Panc1 (cell line): ENCODE data around the gene ABI3BP. TPM values are rescaled to one million over a fixed set of nuclear protein-coding genes. Genes with fewer than 3 reads are reported as not detected.

ENCODE experiments used
- ATAC-seq: fragments of 200-7000 bp; cut with Tn5 transposase; 2 replicates; pipeline ENCODE4 v1.9.1; 2020; ENCODE audit warnings: mild to moderate bottlenecking, moderate library complexity
- BruUV-seq: library from RNA; stranded (reverse); fragments of 400-500 nt; replicated peaks from 2 replicates; lab custom pipeline; 2021; lab: Mats Ljungman, UMichigan
- CTCF ChIA-PET: fragments of 300-600 bp; sonication (Branson Sonifier 250); formaldehyde crosslinking; loops from one replicate; lab custom pipeline; 2022; ENCODE audit warnings: antibody characterized with exemption; lab: Charles Lee
- POLR2A ChIA-PET: fragments of 300-600 bp; sonication (Branson Sonifier 250); formaldehyde crosslinking; loops from one replicate; lab custom pipeline; 2022; ENCODE audit warnings: antibody characterized with exemption; lab: Charles Lee
- DNase-seq: peaks from one replicate; pipeline ENCODE4 v3.0.0-alpha.2; 2010; ENCODE audit warnings: low read depth, low spot score
- H3K27ac ChIP-seq: 2 replicates; pipeline ENCODE4 v1.5.1; 2011; ENCODE audit warnings: mild to moderate bottlenecking, low read length, inconsistent platforms
- H3K27me3 ChIP-seq: fragments of 200-500 bp; sonication (Bioruptor generic); 2 replicates; pipeline ENCODE4 v1.6.0; 2014; ENCODE audit warnings: low read length, inconsistent platforms; ENCODE audit not compliant: control insufficient read depth, insufficient read depth
- H3K36me3 ChIP-seq: fragments of 200-500 bp; sonication (Bioruptor generic); 2 replicates; pipeline ENCODE4 v1.5.1; 2014; ENCODE audit warnings: inconsistent platforms, mild to moderate bottlenecking, low read length, moderate library complexity; ENCODE audit not compliant: control insufficient read depth, insufficient read depth
- H3K4me1 ChIP-seq: 2 replicates; pipeline ENCODE4 v1.5.1; 2011; ENCODE audit warnings: inconsistent platforms, mild to moderate bottlenecking, low read length, moderate library complexity; ENCODE audit not compliant: control insufficient read depth, insufficient read depth
- H3K4me3 ChIP-seq, 2 experiments: 2 replicates each; pipeline ENCODE4 v1.5.1; 2011 to 2012; ENCODE audit warnings: low read depth in 2 of 2, low read length in 2 of 2, mild to moderate bottlenecking in 2 of 2, inconsistent platforms in 1 of 2, moderate library complexity in 1 of 2
- H3K9me3 ChIP-seq: fragments of 200-500 bp; sonication (Bioruptor generic); 2 replicates; pipeline ENCODE4 v1.5.1; 2014; ENCODE audit warnings: low read depth, mild to moderate bottlenecking, inconsistent platforms, low read length, moderate library complexity; ENCODE audit not compliant: control insufficient read depth, insufficient read depth
- POLR2AphosphoS5 ChIP-seq: IDR thresholded peaks from 2 replicates; pipeline ENCODE4 v1.6.1; 2012; ENCODE audit warnings: mild to moderate bottlenecking, low read depth, low read length, moderate library complexity
- SIN3A ChIP-seq: IDR thresholded peaks from 2 replicates; pipeline ENCODE4 v1.6.1; 2012; ENCODE audit warnings: low read depth, mild to moderate bottlenecking, low read length, moderate library complexity, borderline replicate concordance; ENCODE audit not compliant: insufficient read depth
- TCF7L2 ChIP-seq: IDR thresholded peaks from 2 replicates; pipeline ENCODE4 v1.6.1; 2011; ENCODE audit warnings: mild to moderate bottlenecking, low read depth, low read length, inconsistent platforms
- in situ Hi-C: cut with HindIII; loops from 2 replicates; pipeline ENCODE4 v1.10.0; 2016; ENCODE audit warnings: low sequenced_read_pairs, low pct_unique_long_range_greater_than_20kb
- intact Hi-C: fragments of 100-400 bp; cut with micrococcal nuclease; formaldehyde crosslinking; loops from one replicate; pipeline ENCODE4 v1.10.0; 2022; ENCODE audit not compliant: unreplicated experiment
- total RNA-seq: library from RNA; stranded (reverse); gene quantifications from one replicate; pipeline ENCODE4 v1.2.1, GENCODE V29; 2021; ENCODE audit not compliant: unreplicated experiment
- TF ChIP-seq, protein P1 (sequence below), 2 experiments: IDR thresholded peaks; 2 replicates each; pipeline ENCODE4 v1.6.1; 2011 to 2012; ENCODE audit warnings: low read depth in 2 of 2, control low read depth in 1 of 2, low read length in 1 of 2, mild to moderate bottlenecking in 1 of 2, moderate library complexity in 1 of 2; ENCODE audit not compliant: insufficient read depth in 1 of 2
- TF ChIP-seq, protein P2 (sequence below): fragments of 450-650 bp; IDR thresholded peaks from 2 replicates; pipeline ENCODE4 v1.5.1; 2017; ENCODE audit warnings: mild to moderate bottlenecking

The ABI3BP gene
- total RNA-seq, 1 experiment from 2014 or later: 0.21 TPM

- CTCF ChIA-PET: no interaction called here
- no peak overlapping the region for H3K4me3 ChIP-seq
- H3K27ac ChIP-seq: no peak overlapping the region
- intact Hi-C loops: no loop called here
- H3K36me3 ChIP-seq: no peaks in the 10 kb centered on the region
- no peak for DNase-seq
- BruUV-seq: no TSS peak
- TF ChIP-seq SIN3A: no peak
- TF ChIP-seq, protein P1, sequence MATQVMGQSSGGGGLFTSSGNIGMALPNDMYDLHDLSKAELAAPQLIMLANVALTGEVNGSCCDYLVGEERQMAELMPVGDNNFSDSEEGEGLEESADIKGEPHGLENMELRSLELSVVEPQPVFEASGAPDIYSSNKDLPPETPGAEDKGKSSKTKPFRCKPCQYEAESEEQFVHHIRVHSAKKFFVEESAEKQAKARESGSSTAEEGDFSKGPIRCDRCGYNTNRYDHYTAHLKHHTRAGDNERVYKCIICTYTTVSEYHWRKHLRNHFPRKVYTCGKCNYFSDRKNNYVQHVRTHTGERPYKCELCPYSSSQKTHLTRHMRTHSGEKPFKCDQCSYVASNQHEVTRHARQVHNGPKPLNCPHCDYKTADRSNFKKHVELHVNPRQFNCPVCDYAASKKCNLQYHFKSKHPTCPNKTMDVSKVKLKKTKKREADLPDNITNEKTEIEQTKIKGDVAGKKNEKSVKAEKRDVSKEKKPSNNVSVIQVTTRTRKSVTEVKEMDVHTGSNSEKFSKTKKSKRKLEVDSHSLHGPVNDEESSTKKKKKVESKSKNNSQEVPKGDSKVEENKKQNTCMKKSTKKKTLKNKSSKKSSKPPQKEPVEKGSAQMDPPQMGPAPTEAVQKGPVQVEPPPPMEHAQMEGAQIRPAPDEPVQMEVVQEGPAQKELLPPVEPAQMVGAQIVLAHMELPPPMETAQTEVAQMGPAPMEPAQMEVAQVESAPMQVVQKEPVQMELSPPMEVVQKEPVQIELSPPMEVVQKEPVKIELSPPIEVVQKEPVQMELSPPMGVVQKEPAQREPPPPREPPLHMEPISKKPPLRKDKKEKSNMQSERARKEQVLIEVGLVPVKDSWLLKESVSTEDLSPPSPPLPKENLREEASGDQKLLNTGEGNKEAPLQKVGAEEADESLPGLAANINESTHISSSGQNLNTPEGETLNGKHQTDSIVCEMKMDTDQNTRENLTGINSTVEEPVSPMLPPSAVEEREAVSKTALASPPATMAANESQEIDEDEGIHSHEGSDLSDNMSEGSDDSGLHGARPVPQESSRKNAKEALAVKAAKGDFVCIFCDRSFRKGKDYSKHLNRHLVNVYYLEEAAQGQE (IDR thresholded peaks at IDR 0.05; ENCODE audit: insufficient read depth in 1 of 2, low read depth in 2 of 2, low read length in 1 of 2): no peak
- TF ChIP-seq, protein P2, sequence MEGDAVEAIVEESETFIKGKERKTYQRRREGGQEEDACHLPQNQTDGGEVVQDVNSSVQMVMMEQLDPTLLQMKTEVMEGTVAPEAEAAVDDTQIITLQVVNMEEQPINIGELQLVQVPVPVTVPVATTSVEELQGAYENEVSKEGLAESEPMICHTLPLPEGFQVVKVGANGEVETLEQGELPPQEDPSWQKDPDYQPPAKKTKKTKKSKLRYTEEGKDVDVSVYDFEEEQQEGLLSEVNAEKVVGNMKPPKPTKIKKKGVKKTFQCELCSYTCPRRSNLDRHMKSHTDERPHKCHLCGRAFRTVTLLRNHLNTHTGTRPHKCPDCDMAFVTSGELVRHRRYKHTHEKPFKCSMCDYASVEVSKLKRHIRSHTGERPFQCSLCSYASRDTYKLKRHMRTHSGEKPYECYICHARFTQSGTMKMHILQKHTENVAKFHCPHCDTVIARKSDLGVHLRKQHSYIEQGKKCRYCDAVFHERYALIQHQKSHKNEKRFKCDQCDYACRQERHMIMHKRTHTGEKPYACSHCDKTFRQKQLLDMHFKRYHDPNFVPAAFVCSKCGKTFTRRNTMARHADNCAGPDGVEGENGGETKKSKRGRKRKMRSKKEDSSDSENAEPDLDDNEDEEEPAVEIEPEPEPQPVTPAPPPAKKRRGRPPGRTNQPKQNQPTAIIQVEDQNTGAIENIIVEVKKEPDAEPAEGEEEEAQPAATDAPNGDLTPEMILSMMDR: no peak
- ATAC-seq: no peak
- POLR2A ChIA-PET: no interaction called here
- H3K27me3 ChIP-seq: no peaks in the 10 kb centered on the region
- in situ Hi-C loops: no loop called here
- H3K9me3 ChIP-seq: no peaks in the 10 kb centered on the region
- no peaks in the 10 kb centered on the region for H3K4me1 ChIP-seq
Observed at GRCh38 chr3:100972301-100972844, 20.8 kb downstream of the ABI3BP start.

DNA sequence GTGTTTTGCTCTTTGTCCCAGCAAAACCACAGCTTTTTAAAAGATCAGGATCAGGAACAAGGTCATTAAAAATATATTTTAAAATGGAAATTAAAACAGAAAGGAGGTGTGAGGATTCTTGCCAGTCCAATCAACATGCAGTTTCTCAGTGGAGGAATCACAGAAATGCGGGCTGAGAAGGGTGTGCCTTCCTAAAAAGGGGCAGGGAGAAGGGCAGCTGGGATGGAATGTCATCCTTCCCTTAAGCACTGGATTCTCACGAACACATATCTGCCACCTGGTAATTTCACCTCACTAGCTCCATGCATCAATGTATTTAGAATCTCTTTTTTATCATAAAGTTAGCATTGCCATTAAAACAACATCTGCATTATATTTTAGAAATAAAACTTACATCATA lies 21.4 kb downstream of the ABI3BP start:
- H3K4me3 ChIP-seq: no peak overlapping the region
- ChIA-PET CTCF (no interaction called here), POLR2A (no interaction called here)
- H3K27me3 ChIP-seq: no peaks in the 10 kb centered on the region
- intact Hi-C loops: no loop called here
- no peak overlapping the region for H3K27ac ChIP-seq
- TF ChIP-seq TCF7L2 (no peak), POLR2AphosphoS5 (no peak), SIN3A (no peak)
- TF ChIP-seq, protein P1 (IDR thresholded peaks at IDR 0.05; ENCODE audit: insufficient read depth in 1 of 2, low read depth in 2 of 2, low read length in 1 of 2): no peak
- TF ChIP-seq, protein P2: no peak
- in situ Hi-C loops: no loop called here
- no TSS peak for BruUV-seq
- DNase-seq (no peak), ATAC-seq (no peak)
- H3K4me1 ChIP-seq: no peaks in the 10 kb centered on the region
- H3K9me3 ChIP-seq: no peaks in the 10 kb centered on the region
- H3K36me3 ChIP-seq: no peaks in the 10 kb centered on the region
